ENCODE measurements around the gene EPN2.

Gene EPN2

GRCh38 chr17:19366637-19366972 is 129.4 kb downstream of the EPN2 start:
- TF ChIP-seq, protein P1, sequence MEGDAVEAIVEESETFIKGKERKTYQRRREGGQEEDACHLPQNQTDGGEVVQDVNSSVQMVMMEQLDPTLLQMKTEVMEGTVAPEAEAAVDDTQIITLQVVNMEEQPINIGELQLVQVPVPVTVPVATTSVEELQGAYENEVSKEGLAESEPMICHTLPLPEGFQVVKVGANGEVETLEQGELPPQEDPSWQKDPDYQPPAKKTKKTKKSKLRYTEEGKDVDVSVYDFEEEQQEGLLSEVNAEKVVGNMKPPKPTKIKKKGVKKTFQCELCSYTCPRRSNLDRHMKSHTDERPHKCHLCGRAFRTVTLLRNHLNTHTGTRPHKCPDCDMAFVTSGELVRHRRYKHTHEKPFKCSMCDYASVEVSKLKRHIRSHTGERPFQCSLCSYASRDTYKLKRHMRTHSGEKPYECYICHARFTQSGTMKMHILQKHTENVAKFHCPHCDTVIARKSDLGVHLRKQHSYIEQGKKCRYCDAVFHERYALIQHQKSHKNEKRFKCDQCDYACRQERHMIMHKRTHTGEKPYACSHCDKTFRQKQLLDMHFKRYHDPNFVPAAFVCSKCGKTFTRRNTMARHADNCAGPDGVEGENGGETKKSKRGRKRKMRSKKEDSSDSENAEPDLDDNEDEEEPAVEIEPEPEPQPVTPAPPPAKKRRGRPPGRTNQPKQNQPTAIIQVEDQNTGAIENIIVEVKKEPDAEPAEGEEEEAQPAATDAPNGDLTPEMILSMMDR (conservative IDR thresholded peaks at IDR 0.05; ENCODE audit: low read depth, low read length), result no peak
- H3K4me3 ChIP-seq (ENCODE audit: low read length), result no peak overlapping the region
- no peak for DNase-seq (ENCODE audit: low read depth)

- TF ChIP-seq, protein P1 (conservative IDR thresholded peaks at IDR 0.05; ENCODE audit: low read depth, low read length), result no peak
- DNase-seq (ENCODE audit: low read depth), result no peak
- H3K4me3 ChIP-seq (ENCODE audit: low read length), result no peak overlapping the region
Measured at GRCh38 chr17:19368229-19368628, 131.1 kb downstream of the EPN2 start.

GRCh38 chr17:19369107-19369778 is 132.1 kb downstream of the EPN2 start:
- H3K4me3 ChIP-seq (ENCODE audit: low read length), result no peak overlapping the region
- no peak for DNase-seq (ENCODE audit: low read depth)
- TF ChIP-seq, protein P1 (conservative IDR thresholded peaks at IDR 0.05; ENCODE audit: low read depth, low read length), result no peak

GRCh38 chr17:19369846-19370492 is 132.8 kb downstream of the EPN2 start:
- H3K4me3 ChIP-seq (ENCODE audit: low read length), result no peak overlapping the region
- TF ChIP-seq, protein P1 (conservative IDR thresholded peaks at IDR 0.05; ENCODE audit: low read depth, low read length), result no peak
- no peak for DNase-seq (ENCODE audit: low read depth)

DNA sequence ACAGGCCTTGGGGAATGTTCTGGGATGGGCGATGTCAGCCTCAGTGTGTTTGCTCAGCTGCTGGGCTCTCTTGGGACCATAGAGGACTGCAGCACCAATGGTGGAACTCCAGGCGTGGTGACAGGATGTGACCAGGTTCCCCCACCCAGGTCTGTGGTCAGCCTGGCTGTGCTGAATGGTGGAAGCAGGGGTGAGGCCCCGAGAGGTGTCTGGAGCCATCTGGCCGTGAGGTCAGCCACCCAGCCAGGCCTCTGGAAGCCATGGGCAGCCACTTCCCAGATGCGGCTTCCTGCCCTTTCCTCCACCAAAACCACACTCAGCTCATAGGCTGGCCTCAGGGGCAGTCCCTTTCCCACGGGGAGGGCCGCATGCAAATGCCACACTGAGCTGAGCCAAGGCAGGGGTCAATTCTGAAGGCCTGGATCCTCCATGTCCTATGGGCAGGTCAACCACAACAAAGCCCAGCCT is 133.4 kb downstream of the EPN2 start:
- H3K4me3 ChIP-seq (ENCODE audit: low read length), result no peak overlapping the region
- DNase-seq (ENCODE audit: low read depth), result no peak
- TF ChIP-seq, protein P1 (conservative IDR thresholded peaks at IDR 0.05; ENCODE audit: low read depth, low read length), result no peak

GRCh38 chr17:19371259-19372010 is 134.3 kb downstream of the EPN2 start:
- no peak for DNase-seq (ENCODE audit: low read depth)
- TF ChIP-seq, protein P1 (conservative IDR thresholded peaks at IDR 0.05; ENCODE audit: low read depth, low read length), result no peak
- H3K4me3 ChIP-seq (ENCODE audit: low read length), result no peak overlapping the region
